ENCODE measurements around the gene SLIT3. TPM values are rescaled to one million over a fixed set of nuclear protein-coding genes. Genes with fewer than 3 reads are reported as not detected.

Gene SLIT3
- total RNA-seq, 1 donor from 2014 or later, result 52.8 TPM

DNA sequence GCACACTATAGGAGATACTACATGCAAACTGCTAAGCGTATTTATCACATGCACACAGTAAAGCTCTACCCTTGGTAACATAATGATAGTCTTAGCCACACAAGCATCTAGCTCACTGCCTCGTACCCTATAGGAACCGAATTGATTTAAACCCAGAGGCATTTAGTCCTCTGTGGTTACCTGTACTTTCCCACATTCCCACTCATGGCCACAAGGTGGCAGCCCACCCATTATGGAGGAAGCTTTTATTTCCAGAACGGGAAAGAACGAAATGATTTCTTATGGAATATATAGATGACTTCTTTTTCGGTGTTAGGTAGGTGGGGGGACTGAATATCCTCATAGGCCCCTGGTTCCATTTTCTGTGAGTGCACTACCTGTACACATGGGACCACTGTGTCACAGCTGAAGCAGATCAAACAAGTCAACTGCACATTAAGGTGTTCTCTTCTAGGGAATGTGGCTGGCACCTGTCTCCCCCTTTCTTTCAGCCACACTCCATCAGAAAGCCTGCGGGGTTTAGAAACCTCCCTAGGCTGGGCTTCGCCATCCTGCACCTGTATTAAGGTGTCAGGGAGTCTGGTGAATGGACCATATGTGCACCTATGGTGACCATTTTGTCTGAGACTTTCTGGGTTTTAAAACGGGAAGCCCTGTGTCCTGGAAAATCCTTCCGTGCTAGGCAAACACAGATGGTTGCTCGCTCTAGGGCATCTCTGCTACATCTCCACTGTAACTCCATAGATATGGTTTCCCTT is 313.2 kb downstream of the SLIT3 start:
- Histone ChIP-seq H3K4me3 (no peak overlapping the region), H3K9me3 (no peaks in the 10 kb centered on the region), H3K36me3 (no peaks in the 10 kb centered on the region), H3K4me1 (no peaks in the 10 kb centered on the region), H3K27me3 (no peaks in the 10 kb centered on the region), H3K27ac (no peak overlapping the region)
- TF ChIP-seq CTCF (IDR thresholded peaks at IDR 0.05), result peak; percentile 79 to 94 (median 86)
- no peak for TF ChIP-seq POLR2A (IDR thresholded peaks at IDR 0.05)
- intact Hi-C loops (cut with DNase I), result loop anchor here (5.0 to 10.0 kb wide), 2 partner anchors 315 to 587 kb away; partner anchors contain the start of gene SLIT3
- no peak for DNase-seq (ENCODE audit: extremely low spot score in 2 of 2)

DNA sequence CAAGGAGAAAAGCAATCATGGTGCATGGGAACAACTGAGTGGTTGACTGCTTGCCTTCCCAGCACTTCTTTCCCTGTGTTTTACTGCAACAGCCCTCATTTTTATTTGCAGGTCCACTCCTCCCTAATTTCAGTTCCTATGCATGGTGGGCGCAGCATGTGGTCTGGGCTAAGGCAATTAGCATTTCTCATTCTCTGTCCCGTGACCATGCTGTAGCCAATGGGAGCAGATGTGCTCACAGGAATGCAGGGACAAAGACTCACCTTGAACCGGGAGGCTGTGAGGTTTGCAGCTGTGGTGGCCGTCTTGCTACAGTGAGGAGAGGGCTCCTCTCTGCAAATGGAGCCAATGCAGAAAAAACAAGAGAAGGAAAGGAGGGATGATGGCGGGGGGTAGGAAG is 315.5 kb downstream of the SLIT3 start:
- no peaks in the 10 kb centered on the region for H3K4me1 ChIP-seq
- H3K27me3 ChIP-seq, result no peaks in the 10 kb centered on the region
- TF ChIP-seq POLR2A (IDR thresholded peaks at IDR 0.05), result no peak
- TF ChIP-seq POLR2AphosphoS5 (IDR thresholded peaks at IDR 0.05; ENCODE audit: insufficient read depth in 1 of 2, low read depth in 1 of 2), result no peak
- no peak for TF ChIP-seq CTCF (IDR thresholded peaks at IDR 0.05)
- DNase-seq (ENCODE audit: extremely low spot score in 2 of 2), result no peak
- H3K4me3 ChIP-seq, result no peak overlapping the region
- no peaks in the 10 kb centered on the region for H3K36me3 ChIP-seq
- no peaks in the 10 kb centered on the region for H3K9me3 ChIP-seq
- intact Hi-C loops (cut with DNase I), result loop anchor here (5.0 to 10.0 kb wide), 2 partner anchors 317 to 589 kb away; partner anchors contain the start of gene SLIT3
- H3K27ac ChIP-seq, result no peak overlapping the region

DNA sequence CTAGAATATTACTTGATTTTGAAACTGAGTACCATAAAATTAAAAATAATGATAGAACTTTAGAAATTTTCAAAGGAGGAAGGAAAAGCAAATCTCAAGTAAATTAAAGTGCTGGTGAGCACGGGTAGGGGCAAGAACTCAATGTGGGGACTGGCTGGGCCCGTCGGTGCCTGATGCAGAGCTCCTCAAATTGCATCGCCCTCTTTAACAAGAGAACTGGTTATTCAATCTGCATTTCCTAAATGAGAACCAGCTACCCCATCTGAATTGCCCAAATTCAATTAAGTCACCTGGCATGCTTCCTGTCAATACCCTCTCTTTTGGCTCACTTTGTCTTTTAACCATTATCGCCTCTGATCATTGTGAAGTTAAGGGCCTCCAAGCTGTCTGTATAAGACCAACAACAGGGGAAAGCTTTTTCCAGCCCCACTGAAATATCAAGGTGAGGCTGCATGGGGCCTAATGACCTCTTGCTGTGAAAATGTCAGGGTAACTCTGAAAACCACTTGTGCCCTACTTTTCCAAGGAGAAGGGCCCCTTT is 316.7 kb downstream of the SLIT3 start:
- Histone ChIP-seq H3K27me3 (no peaks in the 10 kb centered on the region), H3K4me3 (no peak overlapping the region), H3K36me3 (no peaks in the 10 kb centered on the region), H3K9me3 (no peaks in the 10 kb centered on the region), H3K4me1 (no peaks in the 10 kb centered on the region), H3K27ac (no peak overlapping the region)
- DNase-seq (ENCODE audit: extremely low spot score in 2 of 2), result no peak
- intact Hi-C loops (cut with DNase I), result loop anchor here (10.0 kb wide), 1 partner anchor 591 kb away; no protein-coding TSS in a partner anchor
- no peak for TF ChIP-seq POLR2A (IDR thresholded peaks at IDR 0.05)
- TF ChIP-seq POLR2AphosphoS5 (IDR thresholded peaks at IDR 0.05; ENCODE audit: insufficient read depth in 1 of 2, low read depth in 1 of 2), result no peak
- TF ChIP-seq CTCF (IDR thresholded peaks at IDR 0.05), result no peak

- TF ChIP-seq POLR2A (IDR thresholded peaks at IDR 0.05), result no peak
- intact Hi-C loops (cut with DNase I), result no loop called here
- DNase-seq (ENCODE audit: extremely low spot score in 2 of 2), result no peak
- Histone ChIP-seq H3K27me3 (no peaks in the 10 kb centered on the region), H3K4me3 (no peak overlapping the region), H3K4me1 (peaks cover 8% of the 10 kb centered on the region), H3K27ac (no peak overlapping the region), H3K36me3 (no peaks in the 10 kb centered on the region), H3K9me3 (no peaks in the 10 kb centered on the region)
Measured at GRCh38 chr5:168979135-168979534, 321.8 kb downstream of the SLIT3 start.

GRCh38 chr5:168978500-168978899 is 322.4 kb downstream of the SLIT3 start:
- no peaks in the 10 kb centered on the region for H3K36me3 ChIP-seq
- H3K27ac ChIP-seq, result no peak overlapping the region
- peaks cover 8% of the 10 kb centered on the region for H3K4me1 ChIP-seq
- intact Hi-C loops (cut with DNase I), result no loop called here
- no peaks in the 10 kb centered on the region for H3K9me3 ChIP-seq
- DNase-seq (ENCODE audit: extremely low spot score in 2 of 2), result no peak
- H3K4me3 ChIP-seq, result no peak overlapping the region
- H3K27me3 ChIP-seq, result no peaks in the 10 kb centered on the region
- TF ChIP-seq POLR2A (IDR thresholded peaks at IDR 0.05) (no peak), POLR2AphosphoS5 (IDR thresholded peaks at IDR 0.05; ENCODE audit: insufficient read depth in 1 of 2, low read depth in 1 of 2) (no peak), CTCF (IDR thresholded peaks at IDR 0.05) (no peak)
